T-helper 9 cell (primary cell): ENCODE measurements around the gene TAF5.
"Not testable (repeated sequence)": the region's sequence is repeated elsewhere in the genome, so short reads cannot be mapped to it uniquely, and the experiment has no call there.

ENCODE experiments used
- DNase-seq: peaks from one replicate; pipeline ENCODE4 v3.0.0-alpha.2; 2020

TAF5 gene

DNA sequence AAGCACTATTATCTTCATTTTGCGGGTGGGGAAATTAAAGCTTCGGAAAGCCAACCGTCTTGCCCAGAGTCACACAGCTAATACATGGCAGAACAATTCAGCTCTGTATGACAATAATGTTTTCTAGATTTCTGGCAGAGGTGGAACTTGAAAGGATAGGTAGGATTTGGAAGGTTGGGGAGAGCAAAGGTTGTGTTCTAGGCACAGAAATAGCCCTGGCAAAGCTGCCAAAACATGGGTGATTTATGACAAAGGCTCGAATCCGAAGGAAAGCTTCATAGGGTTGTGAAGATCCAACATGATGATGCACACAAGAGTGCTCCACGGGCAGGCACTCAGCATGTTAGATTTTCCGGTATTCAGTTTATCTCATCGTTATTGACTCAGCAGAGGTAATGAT, 47.8 kb downstream of the TAF5 start:
- DNase-seq: no peak

DNA sequence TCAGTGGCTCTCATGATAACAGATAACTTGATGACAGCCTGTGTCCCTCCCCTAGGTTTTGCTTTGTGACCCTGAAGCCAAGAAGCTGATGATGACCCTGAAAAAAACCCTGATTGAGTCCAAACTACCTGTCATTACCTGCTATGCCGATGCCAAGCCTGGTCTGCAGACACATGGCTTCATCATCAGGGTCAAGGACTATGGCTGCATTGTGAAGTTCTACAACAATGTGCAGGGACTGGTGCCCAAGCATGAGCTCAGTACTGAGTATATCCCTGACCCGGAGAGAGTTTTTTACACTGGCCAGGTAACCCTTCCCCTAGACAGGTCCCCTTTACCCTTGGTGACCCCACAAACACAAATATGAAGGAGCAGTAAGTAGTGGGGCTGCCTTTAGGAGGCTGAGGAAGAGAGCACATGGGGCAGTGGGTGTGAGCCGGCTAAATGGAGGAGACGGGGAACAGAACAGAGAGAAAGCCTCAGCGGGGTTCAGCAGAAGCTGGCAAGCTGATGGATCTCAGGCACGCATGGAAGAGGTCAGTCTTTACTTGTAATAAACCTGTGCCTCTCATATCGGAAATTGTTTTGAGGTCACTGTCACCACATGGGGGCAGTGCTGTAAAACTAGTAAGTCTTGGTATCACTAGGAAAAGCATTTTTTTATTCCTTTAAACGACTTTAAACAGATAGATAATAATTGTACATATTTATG, 48.8 kb downstream of the TAF5 start:
- peak; percentile 60 for DNase-seq

DNA sequence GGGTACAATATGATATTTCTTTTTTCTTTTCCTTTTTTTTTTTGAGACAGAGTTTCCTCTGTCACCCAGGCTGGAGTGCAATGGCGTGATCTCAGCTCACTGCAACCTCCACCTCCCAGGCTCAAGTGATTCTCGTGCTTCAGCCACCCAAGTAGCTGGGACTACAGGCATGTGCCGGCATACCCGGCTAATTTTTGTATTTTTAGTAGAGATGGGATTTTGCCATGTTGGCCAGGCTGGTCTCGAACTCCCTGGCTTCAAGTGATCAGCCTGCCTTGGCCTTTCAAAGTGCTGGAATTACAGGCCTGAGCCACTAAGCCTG, 49.3 kb downstream of the TAF5 start:
- not testable (repeated sequence) for DNase-seq

DNA sequence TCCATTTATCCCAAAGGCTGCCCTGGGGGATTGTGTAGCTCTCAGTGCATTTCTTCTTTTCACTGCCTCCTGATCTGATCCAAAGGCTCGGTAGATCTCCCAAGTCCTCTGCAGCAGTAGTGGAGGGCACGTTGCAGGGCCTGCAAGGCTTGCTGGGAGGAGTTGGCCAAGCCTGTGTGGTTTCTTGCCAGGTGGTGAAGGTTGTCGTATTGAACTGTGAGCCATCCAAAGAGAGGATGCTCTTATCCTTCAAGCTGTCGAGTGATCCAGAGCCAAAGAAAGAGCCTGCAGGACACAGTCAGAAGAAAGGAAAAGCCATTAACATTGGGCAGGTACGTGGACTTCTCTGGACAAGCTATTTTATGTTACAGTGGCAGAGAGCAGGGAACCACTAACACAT, 49.8 kb downstream of the TAF5 start:
- DNase-seq: no peak

DNA sequence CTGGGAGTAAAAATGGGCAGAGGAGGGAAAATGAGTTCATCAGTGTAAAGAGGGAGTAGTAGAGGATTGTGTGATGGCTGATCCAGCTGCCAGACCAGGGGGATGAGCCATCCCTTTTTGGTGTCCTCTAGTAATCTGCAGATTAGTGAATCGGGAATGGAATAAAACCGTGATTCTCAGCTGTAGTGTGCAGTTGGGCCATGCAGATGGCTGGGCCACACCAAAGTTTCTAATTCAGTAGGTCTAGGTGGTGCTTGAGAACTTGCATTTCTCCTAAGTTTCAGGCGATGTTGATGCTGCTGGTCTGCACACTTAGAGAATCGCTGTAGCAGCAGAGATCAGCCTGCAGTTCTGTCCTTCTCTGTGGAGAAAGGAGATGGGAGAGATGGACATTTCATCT, 51.3 kb downstream of the TAF5 start:
- no peak for DNase-seq

DNA sequence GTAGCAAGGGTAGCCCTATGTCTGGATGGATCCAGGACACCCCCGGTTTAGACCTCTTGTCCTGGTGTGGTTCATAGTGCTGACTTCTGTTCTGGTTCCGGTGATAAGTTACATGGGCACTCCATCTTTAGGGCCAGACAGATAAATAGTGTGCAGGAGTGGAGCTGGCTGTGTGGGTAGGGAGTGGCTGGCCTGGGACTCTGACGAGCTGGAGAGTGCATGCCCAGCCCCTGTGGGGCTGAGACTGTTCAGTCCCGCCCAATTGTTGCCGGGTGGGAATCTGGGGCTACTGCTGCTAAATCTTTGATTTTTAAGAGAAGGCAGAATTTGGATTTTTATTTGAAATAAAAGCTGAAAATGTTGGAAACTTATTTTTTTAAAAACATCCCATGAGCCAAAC, 56.0 kb downstream of the TAF5 start:
- DNase-seq: no peak

DNA sequence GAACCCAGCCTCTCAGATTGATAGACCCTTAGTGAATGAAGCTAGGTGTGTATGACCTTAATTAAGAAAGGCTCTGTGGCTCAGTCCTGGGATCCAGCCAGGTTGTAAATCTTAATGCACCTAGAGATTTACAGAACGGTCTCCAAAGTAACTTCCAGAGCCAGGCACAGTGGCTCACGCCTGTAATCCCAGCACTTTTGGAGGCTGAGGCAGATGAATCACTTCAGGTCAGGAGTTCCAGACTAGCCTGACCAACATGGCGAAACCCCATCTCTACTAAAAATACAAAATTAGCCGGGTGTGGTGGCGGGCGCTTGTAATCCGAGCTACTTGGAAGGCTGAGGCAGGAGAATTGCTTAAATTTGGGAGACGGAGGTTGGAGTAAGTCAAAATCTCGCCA, 60.1 kb downstream of the TAF5 start:
- no peak for DNase-seq

DNA sequence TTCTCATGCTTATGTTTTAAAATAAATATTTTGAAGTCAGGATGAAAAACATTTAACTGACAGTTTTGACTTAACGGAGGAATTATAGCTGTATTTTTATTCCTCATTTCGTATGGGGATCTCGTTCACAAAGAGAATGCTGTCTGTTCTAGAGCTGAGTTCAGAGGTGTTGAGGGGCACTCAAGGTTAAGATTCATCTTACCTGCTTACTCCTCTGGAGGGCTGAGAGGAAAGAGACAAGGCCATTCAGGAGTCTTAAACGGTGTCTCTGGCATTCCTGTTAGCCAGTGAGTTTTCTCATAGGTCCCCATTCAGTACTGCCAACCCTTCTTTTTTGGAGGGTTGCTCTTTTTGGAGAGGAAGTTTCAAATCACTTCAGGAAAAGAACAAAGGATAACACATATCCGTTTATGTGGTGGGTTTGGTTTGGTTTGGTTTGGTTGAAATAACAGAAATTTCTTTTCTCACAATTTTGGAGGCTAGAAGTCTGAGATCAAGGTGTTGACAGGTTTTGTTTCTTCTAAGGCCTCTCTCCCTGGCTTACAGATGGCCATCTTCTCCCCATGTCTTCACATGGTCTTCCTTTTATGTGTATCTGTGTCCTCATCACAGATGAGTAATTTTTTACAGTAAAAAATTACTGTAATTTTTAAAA, 61.3 kb downstream of the TAF5 start:
- no peak for DNase-seq

DNA sequence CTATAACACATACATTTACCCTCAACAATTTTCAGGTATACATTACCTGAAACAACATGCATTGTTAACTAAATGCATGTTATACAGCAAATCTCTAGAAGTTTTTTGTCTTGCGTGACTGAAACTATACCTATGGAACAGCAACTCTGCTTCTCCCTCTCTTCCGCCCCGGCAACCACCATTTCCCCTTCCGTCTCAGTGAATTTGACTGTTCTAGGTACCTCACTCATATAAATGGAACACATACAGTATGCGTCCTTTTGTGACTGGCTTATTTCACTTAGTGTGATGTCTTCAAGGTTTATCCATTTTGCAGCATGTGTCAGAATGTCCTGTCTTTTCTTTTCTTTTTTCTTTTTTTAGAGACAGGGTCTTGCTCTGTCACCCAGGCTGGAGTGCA, 61.9 kb downstream of the TAF5 start:
- no peak for DNase-seq

DNA sequence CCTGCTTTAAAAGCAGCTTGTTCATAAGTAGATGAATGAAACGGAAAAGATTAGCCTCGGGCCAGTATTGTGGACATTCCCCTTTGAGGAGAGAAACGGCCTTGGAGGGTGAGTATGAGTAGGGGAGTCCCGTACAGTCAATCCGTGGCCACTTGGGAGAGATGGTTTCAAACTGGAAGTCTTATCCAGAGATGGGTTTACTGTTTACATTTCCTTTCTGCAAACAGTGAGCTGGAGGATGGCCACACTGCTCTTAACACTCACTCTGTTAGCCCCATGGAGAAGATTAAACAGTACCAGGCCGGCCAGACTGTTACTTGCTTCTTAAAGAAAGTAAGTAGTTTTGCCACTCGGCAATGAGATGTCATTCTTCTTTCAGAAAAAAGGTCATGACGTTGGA, 64.1 kb downstream of the TAF5 start:
- no peak for DNase-seq

DNA sequence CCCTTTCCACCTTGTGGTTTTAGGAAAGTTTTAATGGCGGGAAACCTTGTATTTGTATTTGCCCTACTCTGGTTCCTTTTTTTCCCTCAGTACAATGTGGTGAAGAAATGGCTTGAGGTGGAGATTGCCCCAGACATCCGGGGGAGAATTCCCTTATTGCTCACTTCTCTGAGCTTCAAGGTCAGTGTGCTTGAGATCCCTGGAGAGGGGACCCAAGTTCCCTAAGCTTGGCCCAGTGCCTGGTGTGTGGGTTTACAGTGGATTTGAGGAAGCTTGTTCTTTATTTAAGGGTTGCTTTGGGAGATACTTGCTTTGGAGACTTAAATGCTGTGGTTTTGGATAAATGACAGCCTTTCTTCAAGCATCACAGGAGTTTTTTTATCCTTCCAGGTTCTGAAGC, 66.1 kb downstream of the TAF5 start:
- no peak for DNase-seq
